Loucy (cell line): ENCODE results near the gene TRIM2.

Source experiments
- CTCF ChIP-seq: fragments of 200-600 bp; sonication (generic); conservative IDR thresholded peaks from 2 replicates; pipeline ENCODE4 v1.5.1; 2014; ENCODE audit warnings: mild to moderate bottlenecking, antibody characterized with exemption, low read length
- EZH2phosphoT487 ChIP-seq: fragments of 200-600 bp; IDR thresholded peaks from 2 replicates; pipeline ENCODE4 v1.6.1; 2018; ENCODE audit warnings: antibody characterized with exemption, mild to moderate bottlenecking, moderate library complexity, borderline replicate concordance

- TF ChIP-seq CTCF (no peak), EZH2phosphoT487 (no peak)
Observed at GRCh38 chr4:153258750-153259149, 54.5 kb downstream of the TRIM2 start.
